Left lobe of liver (tissue), 2 donors: ENCODE results near the gene GOLGB1. TPM values are rescaled to one million over a fixed set of nuclear protein-coding genes. Genes with fewer than 3 reads are reported as not detected.
"Not testable (repeated sequence)": the region's sequence is repeated elsewhere in the genome, so short reads cannot be mapped to it uniquely, and the experiment has no call there.

ENCODE experiments used
- ATAC-seq: fragments of 200-7000 bp; cut with Tn5 transposase; one replicate; pipeline ENCODE4 v1.9.1; 2020; ENCODE audit warnings: mild to moderate bottlenecking, moderate library complexity
- DNase-seq: peaks from one replicate; pipeline ENCODE4 v3.0.0-alpha.2; 2020; ENCODE audit warnings: low spot score
- total RNA-seq: library from RNA; stranded (reverse); gene quantifications from one replicate; pipeline ENCODE4 v1.2.1, GENCODE V29; 2021
- donor health status: DM: no; HTN: no; CAD: no; lungs with moderate emphysema.
- donor health status: DM: no; HTN: yes; CAD: no.

GOLGB1 gene
- total RNA-seq, 1 donor from 2014 or later, result 26.1 TPM

GRCh38 chr3:121690777-121691405, 58.6 kb downstream of the GOLGB1 start:
- DNase-seq (no peak), ATAC-seq (no peak)

DNA sequence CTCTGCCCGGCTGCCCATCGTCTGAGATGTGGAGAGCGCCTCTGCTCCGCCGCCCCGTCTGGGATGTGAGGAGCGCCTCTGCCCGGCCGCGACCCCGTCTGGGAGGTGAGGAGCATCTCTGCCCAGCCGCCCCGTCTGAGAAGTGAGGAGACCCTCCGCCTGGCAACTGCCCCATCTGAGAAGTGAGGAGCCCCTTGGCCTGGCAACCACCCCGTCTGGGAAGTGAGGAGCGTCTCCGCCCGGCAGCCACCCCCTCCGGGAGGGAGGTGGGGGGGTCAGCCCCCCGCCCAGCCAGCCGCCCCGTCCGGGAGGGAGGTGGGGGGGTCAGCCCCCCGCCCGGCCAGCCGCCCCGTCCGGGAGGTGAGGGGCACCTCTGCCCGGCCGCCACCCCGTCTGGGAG, 60.8 kb downstream of the GOLGB1 start:
- not testable (repeated sequence) for ATAC-seq, DNase-seq

GRCh38 chr3:121681792-121682191, 67.7 kb downstream of the GOLGB1 start:
- DNase-seq (no peak), ATAC-seq (no peak)

DNA sequence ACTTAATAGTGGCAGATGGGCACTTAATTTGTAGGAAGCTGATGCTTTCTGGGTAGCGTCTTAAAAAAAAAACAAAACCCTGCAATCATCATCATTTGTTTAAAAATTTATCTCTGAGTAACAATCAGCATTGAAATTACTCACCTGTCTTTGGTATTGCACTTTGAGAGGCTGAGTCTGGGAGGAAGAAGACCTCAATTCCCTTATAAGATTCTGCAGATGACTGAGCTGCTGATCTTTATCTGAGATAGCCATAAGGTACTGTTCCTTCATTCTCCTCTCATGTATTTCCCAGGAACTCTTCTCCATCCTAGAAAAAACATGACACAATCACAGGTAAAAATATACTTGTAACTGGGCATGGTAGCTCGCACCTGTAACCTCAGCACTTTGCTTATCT, 72.4 kb downstream of the GOLGB1 start:
- ATAC-seq, result no peak
- DNase-seq, result no peak

- DNase-seq, result no peak
- ATAC-seq, result peak; percentile 24
Measured at GRCh38 chr3:121670676-121671075, 78.9 kb downstream of the GOLGB1 start.

DNA sequence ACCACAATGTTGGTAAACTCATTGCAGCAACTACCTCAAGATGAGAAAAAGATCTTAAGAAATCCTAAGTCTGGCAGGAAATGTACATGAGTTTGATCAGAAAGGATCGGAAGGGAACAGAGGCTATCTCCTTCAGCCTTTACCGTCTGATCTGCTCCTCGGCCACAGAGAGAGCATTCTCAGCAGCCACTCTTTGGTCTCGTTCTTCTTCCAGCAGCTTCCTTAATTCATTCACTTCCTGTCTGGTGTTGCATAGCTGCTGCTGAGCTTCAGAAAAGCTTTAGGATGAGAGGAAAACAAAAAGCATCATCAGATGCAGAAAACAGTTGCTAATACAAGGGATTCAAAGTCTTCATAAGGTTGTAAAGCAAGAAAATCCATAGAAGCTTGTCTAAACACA, 82.2 kb downstream of the GOLGB1 start:
- DNase-seq (no peak), ATAC-seq (no peak)

DNA sequence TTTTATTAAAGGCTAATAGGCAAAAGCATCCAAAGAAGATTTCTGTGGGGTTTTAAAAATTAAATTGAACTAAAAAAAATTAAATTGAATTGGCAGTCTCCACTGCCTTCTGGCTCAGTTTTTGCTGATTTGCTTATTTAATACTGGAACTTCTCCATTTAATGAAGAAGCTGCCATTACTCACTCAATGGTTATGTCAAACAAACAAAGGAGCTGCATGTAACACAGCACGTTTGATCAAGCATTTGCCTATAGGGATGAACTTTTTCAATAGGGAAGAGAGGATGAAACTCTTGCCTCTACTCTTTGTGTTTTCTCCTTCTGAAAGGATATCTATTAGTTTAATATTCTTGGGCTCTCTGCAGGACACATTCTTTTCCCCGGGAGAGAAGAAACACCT, 84.1 kb downstream of the GOLGB1 start:
- no peak for ATAC-seq
- DNase-seq, result no peak

- no peak for ATAC-seq
Measured at GRCh38 chr3:121663171-121663847, 86.2 kb downstream of the GOLGB1 start.

DNA sequence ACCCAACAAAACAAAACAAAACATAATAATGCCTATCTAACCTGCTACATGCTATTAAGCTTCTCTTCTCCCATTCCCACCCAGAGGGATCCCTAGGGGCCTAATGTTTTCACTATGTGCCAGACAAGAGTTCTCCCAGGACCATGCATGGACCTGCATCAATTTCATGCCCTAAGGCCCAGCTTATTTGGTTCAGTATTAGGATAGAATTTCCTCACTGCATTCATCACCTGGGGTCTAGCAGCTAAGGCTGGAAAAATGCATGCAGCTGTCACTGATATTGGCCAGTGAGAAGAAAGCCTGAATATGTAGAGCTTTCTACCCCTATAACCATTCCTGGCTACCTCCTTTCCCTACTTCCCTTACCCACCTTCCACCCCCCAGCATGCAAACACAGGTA, 86.8 kb downstream of the GOLGB1 start:
- DNase-seq (no peak), ATAC-seq (no peak)

More at GRCh38 chr3:121663171-121663847, 86.2 kb downstream of the GOLGB1 start:
- no peak for DNase-seq

DNA sequence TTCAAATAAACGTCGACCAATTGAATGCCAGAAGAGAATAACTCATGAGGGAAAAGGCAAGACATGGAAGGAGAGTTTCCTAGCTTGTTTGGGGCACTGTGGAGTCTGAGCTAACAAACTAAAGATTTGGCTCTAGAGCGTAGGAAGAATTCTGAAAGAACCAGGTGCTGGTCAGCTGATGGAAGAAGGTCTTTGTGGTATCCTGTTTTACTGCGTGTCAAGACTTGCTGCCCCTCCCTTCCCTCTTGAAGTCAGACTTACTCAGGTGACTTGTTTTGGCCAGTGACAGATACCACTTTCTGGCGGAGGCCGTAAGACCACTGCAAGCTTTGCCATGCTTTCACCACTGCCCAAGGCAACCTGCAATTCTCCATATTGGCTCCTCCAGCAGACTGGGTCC, 88.2 kb downstream of the GOLGB1 start:
- ATAC-seq (no peak), DNase-seq (no peak)

DNA sequence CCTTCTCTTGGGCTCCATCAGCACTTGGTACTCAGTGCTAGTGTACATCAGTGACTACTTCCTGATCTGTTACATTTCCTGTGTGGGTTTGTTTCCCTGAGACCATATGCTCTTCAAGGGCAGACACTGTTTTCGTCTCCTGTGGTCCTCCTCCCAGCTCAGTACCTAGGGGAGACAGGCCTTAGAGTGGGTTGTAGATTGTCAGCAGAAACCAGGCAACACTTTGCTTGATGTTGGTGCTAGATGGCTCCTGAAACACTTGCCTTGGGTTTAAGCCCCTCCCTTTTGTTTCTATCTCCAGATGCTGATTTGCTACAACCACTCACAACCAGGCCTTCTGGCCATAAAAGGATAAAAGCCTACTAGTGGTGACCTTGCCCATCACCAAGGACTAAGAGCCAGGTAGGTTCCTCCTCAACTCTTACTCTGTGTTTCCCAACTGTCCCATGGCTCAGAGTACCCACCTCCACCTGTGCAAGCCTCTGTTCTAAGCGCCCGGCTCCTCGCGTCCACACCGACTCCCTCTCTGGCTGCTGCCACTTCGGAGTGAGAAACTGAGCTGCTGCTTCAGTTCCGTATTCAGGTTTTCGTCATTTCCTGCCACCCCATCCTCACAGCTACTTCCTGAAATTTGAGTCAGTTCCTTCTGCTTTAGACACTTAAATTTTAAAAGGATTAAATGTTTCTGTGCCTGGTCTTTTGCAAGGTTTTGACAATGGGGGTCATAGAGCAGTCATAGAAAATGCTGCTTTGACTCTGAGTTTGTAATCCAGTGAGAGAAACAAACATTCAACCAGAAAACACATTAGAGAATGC, 89.0 kb downstream of the GOLGB1 start, which contains the start of gene HCLS1:
Gene HCLS1 (minus strand): TSS at position 548 of the 816 bp plus-strand sequence. CDS start 2,556 bp downstream, outside the sequence.
- ATAC-seq, result peak; percentile 66
- peak; percentile 59 for DNase-seq

GRCh38 chr3:121659586-121659985, 90.0 kb downstream of the GOLGB1 start:
- ATAC-seq (peak; percentile 10), DNase-seq (no peak)

GRCh38 chr3:121658716-121659435, 90.7 kb downstream of the GOLGB1 start:
- no peak for ATAC-seq

GRCh38 chr3:121654493-121655385, 94.8 kb downstream of the GOLGB1 start:
- DNase-seq, result no peak
- ATAC-seq, result no peak

More at GRCh38 chr3:121658716-121659435, 90.7 kb downstream of the GOLGB1 start:
- no peak for DNase-seq

- DNase-seq (no peak), ATAC-seq (no peak)
Measured at GRCh38 chr3:121651684-121652083, 97.9 kb downstream of the GOLGB1 start.

GRCh38 chr3:121649645-121650044, 99.9 kb downstream of the GOLGB1 start:
- ATAC-seq (no peak), DNase-seq (no peak)

DNA sequence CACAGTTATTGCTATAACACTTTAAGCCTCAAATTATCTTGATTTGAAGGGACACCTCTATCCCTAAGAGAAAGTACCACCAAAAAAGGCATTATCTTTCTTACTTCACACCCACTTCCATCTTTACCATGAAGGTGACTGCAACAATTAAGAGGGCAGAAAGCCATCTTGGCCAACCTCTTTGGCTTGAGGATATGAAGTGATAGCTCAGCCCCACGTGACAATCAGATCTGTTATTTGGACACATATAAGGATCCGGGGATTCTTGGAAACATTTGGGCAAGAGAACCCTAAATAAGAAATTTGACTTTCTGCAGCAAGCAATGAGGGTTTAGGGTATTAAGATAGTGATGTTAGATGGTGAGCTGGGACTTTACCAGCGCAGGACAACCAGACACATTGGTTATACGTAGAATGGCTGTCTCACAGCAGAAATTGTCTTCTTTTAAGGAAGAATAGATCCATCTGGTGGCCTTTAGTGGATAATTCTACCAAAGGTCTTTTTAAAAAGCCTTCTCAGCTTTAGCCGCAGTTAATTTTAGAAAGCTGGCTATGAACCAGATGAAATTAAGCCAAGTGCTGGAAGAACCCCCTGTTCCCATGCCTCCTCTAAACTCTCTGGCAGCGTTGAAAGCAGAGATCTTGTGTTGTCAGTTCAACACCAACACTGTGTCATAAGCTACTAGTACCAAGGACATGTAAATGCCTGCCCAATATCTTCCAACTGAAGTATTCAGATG, 101.2 kb downstream of the GOLGB1 start:
- ATAC-seq (peak; percentile 95), DNase-seq (peak; percentile 52)

DNA sequence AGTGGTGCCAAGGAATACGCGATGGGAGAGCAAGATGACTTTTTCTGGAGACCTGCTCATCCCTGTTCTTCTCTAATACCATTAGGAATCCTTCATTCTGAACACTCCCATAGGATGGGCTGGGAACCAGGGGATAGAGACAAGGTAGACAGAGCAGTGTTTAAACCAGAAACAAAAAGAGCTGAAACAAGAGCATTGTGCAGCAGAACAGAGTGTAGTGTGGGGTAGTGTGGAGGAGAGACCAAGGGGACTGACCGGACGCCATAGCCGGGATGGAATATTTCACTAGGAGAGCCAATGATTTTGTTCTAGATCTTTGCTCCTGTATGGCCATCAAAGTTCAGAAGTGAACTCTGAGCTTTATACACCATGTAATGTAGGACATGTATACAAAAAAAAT, 104.5 kb downstream of the GOLGB1 start:
- no peak for DNase-seq
- no peak for ATAC-seq

GRCh38 chr3:121642601-121643314, 106.8 kb downstream of the GOLGB1 start:
- DNase-seq, result no peak
- ATAC-seq, result no peak
